ENCODE measurements around the gene SDK2. TPM values are rescaled to one million over a fixed set of nuclear protein-coding genes. Genes with fewer than 3 reads are reported as not detected.

The SDK2 gene
- total and polyA plus RNA-seq, 9 of the 15 experiments (the other 6 are each of a cell fraction or from before 2014, with no cell fraction given) = 0.04 TPM; not detected in 8

GRCh38 chr17:73545109-73546032, 98.9 kb downstream of the SDK2 start (continued):
- TF ChIP-seq NR3C1 (CRISPR knock-in tag; IDR thresholded peaks at IDR 0.05) = no peak

- BruUV-seq (replicated peaks) = no TSS peak
- peaks cover 0 to 55% of the 10 kb centered on the region in 2 experiments; a peak in 3 of 5 replicates for H3K27me3 ChIP-seq (ENCODE audit: control insufficient read depth in 2 of 2, insufficient read depth in 2 of 2, low read length in 2 of 2)
- DNase-seq (ENCODE audit: extremely low read depth in 1 of 4, low spot score in 3 of 4) = no peak
- no peaks in the 10 kb centered on the region for H3K36me3 ChIP-seq (ENCODE audit: control insufficient read depth, insufficient read depth, low read length)
- H3K4me1 ChIP-seq (replicated peaks in 1 of 2; ENCODE audit: control insufficient read depth in 2 of 2, insufficient read depth in 2 of 2, low read length in 2 of 2) = no peaks in the 10 kb centered on the region; a peak in 1 of 5 replicates
- H3K9ac ChIP-seq (ENCODE audit: insufficient read depth in 1 of 2, low read depth in 2 of 2, low read length in 2 of 2) = no peak overlapping the region
- H3K9me1 ChIP-seq (ENCODE audit: control insufficient read depth, insufficient read depth, low read length) = no peaks in the 10 kb centered on the region
- ChIA-PET POLR2A (interaction anchor here (0.6 kb wide), 1 partner anchor 33 kb away, joined by 3 read pairs; no protein-coding TSS in a partner anchor), CTCF (ENCODE audit: low intra/inter-chr PET ratio) (no interaction called here)
- no peak overlapping the region for H3K27ac ChIP-seq (ENCODE audit: extremely low read depth, low read depth, low read length)
- FAIRE-seq = no peak
- no peaks in the 10 kb centered on the region for H3K79me2 ChIP-seq (ENCODE audit: control insufficient read depth, insufficient read depth, low read length)
- no peak overlapping the region for H3K4me2 ChIP-seq (ENCODE audit: insufficient read depth, low read length)
- intact Hi-C loops (cut with micrococcal nuclease) (loop anchor here (10.0 kb wide), 1 partner anchor 120 kb away; no protein-coding TSS in a partner anchor), in situ Hi-C loops (cut with MboI) (no loop called here)
- no peak overlapping the region for H3K4me3 ChIP-seq
- no peak for ATAC-seq
- peaks cover 11% of the 10 kb centered on the region; the same call in 1 of the 2 replicates for H4K20me1 ChIP-seq (replicated peaks; ENCODE audit: control insufficient read depth, insufficient read depth, low read length)
- 3% methylated on average over 5 of the region's 5 CpGs for WGBS (ENCODE audit: insufficient coverage, low coverage, missing lambda C conversion rate)
- H3K9me3 ChIP-seq (replicated peaks; ENCODE audit: control insufficient read depth, insufficient read depth, low read depth, low read length) = no peaks in the 10 kb centered on the region
- H2AFZ ChIP-seq (ENCODE audit: low read depth, low read length) = no peak overlapping the region
- no peak for TF ChIP-seq BACH1 (tag; IDR thresholded peaks at IDR 0.05)
- no peak for TF ChIP-seq GTF2F1 (IDR thresholded peaks at IDR 0.05; ENCODE audit: low read depth, low read length)
- TF ChIP-seq FOXA3 (CRISPR knock-in tag; conservative IDR thresholded peaks at IDR 0.05 in 1 of 2, IDR thresholded peaks at IDR 0.05 in 1 of 2) = no peak
- TF ChIP-seq KLF13 (tag; IDR thresholded peaks at IDR 0.05; ENCODE audit: borderline replicate concordance, low read depth) = no peak
- TF ChIP-seq TAF1 (IDR thresholded peaks at IDR 0.05; ENCODE audit: control insufficient read depth, extremely low read depth, insufficient read depth, low read length, severe bottlenecking) = no peak
- no peak for TF ChIP-seq REST (IDR thresholded peaks at IDR 0.05; ENCODE audit: borderline replicate concordance)
- no peak for TF ChIP-seq REST (CRISPR knock-in tag; IDR thresholded peaks at IDR 0.05; ENCODE audit: low read depth)
- TF ChIP-seq ARID3B (CRISPR knock-in tag; IDR thresholded peaks at IDR 0.05; ENCODE audit: borderline replicate concordance) = no peak
Observed at GRCh38 chr17:73544333-73544732, 99.9 kb downstream of the SDK2 start.

Measured in K562 (cell line).